ENCODE results near the gene DOCK8.

DNA sequence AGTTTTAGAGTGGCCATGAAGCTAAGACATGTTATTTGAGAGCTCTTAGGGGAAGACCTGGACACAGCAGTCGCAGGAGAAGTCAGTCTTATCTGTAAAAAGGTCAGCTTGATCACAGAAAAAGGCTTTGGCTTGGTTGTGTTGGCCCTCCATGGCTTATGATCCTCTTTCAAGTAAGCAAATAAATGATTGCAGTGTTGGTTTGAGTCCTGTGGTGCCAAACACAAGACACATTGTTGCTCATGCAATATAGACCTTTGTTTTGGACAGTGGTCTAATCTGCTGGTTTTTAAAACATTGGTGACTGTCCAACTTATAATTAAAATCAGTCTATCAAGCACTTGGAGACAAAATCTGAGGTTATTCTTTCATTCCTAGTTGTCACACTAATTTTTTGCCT, 54.0 kb downstream of the DOCK8 start:
- TF ChIP-seq, protein P1, sequence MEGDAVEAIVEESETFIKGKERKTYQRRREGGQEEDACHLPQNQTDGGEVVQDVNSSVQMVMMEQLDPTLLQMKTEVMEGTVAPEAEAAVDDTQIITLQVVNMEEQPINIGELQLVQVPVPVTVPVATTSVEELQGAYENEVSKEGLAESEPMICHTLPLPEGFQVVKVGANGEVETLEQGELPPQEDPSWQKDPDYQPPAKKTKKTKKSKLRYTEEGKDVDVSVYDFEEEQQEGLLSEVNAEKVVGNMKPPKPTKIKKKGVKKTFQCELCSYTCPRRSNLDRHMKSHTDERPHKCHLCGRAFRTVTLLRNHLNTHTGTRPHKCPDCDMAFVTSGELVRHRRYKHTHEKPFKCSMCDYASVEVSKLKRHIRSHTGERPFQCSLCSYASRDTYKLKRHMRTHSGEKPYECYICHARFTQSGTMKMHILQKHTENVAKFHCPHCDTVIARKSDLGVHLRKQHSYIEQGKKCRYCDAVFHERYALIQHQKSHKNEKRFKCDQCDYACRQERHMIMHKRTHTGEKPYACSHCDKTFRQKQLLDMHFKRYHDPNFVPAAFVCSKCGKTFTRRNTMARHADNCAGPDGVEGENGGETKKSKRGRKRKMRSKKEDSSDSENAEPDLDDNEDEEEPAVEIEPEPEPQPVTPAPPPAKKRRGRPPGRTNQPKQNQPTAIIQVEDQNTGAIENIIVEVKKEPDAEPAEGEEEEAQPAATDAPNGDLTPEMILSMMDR (IDR thresholded peaks at IDR 0.05) = no peak
- TF ChIP-seq POLR2A (IDR thresholded peaks at IDR 0.05) = no peak
